HL-60 (cell line): ENCODE data around the gene EPHB2.

ENCODE experiments used
- DNase-seq, 2 experiments: peaks; one replicate each; pipeline ENCODE4 v3.0.0-alpha.2; 2010 to 2020; ENCODE audit warnings: low read depth in 1 of 2, low spot score in 1 of 2
- H3K27ac ChIP-seq: fragments of 250-450 bp; sonication (Bioruptor Pico); replicated peaks from 2 replicates; pipeline ENCODE4 v1.5.1; 2020; ENCODE audit warnings: mild to moderate bottlenecking, moderate library complexity
- H3K27me3 ChIP-seq: fragments of 250-450 bp; sonication (Bioruptor Pico); 2 replicates; pipeline ENCODE4 v1.5.1; 2021; ENCODE audit warnings: mild to moderate bottlenecking, moderate library complexity; ENCODE audit not compliant: insufficient read depth, poor library complexity, severe bottlenecking
- H3K4me3 ChIP-seq: replicated peaks from 2 replicates; pipeline ENCODE4 v1.5.1; 2011; ENCODE audit warnings: mild to moderate bottlenecking, control low read depth, low read length; ENCODE audit not compliant: insufficient read depth
- GABPA ChIP-seq: IDR thresholded peaks from 2 replicates; pipeline ENCODE4 v1.6.1; 2012; ENCODE audit warnings: low read depth
- POLR2AphosphoS5 ChIP-seq: IDR thresholded peaks from 2 replicates; pipeline ENCODE4 v1.6.1; 2012; ENCODE audit warnings: low read depth
- REST ChIP-seq: IDR thresholded peaks from 2 replicates; pipeline ENCODE4 v1.6.1; 2012; ENCODE audit warnings: low read depth; ENCODE audit not compliant: insufficient replicate concordance
- SPI1 ChIP-seq: IDR thresholded peaks from 2 replicates; pipeline ENCODE4 v1.6.1; 2012; ENCODE audit warnings: low read depth, mild to moderate bottlenecking, borderline replicate concordance
- TF ChIP-seq, protein P1 (sequence below): IDR thresholded peaks from one replicate; pipeline ENCODE4 v1.5.1; 2011; ENCODE audit warnings: low read length, control low read depth, inconsistent platforms; ENCODE audit not compliant: insufficient read depth

EPHB2 gene

GRCh38 chr1:22915231-22915630 is 204.6 kb downstream of the EPHB2 start:
- DNase-seq = no peak
- TF ChIP-seq GABPA = no peak
- no peak for TF ChIP-seq REST
- TF ChIP-seq, protein P1, sequence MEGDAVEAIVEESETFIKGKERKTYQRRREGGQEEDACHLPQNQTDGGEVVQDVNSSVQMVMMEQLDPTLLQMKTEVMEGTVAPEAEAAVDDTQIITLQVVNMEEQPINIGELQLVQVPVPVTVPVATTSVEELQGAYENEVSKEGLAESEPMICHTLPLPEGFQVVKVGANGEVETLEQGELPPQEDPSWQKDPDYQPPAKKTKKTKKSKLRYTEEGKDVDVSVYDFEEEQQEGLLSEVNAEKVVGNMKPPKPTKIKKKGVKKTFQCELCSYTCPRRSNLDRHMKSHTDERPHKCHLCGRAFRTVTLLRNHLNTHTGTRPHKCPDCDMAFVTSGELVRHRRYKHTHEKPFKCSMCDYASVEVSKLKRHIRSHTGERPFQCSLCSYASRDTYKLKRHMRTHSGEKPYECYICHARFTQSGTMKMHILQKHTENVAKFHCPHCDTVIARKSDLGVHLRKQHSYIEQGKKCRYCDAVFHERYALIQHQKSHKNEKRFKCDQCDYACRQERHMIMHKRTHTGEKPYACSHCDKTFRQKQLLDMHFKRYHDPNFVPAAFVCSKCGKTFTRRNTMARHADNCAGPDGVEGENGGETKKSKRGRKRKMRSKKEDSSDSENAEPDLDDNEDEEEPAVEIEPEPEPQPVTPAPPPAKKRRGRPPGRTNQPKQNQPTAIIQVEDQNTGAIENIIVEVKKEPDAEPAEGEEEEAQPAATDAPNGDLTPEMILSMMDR = no peak
- H3K27me3 ChIP-seq = no peaks in the 10 kb centered on the region

DNA sequence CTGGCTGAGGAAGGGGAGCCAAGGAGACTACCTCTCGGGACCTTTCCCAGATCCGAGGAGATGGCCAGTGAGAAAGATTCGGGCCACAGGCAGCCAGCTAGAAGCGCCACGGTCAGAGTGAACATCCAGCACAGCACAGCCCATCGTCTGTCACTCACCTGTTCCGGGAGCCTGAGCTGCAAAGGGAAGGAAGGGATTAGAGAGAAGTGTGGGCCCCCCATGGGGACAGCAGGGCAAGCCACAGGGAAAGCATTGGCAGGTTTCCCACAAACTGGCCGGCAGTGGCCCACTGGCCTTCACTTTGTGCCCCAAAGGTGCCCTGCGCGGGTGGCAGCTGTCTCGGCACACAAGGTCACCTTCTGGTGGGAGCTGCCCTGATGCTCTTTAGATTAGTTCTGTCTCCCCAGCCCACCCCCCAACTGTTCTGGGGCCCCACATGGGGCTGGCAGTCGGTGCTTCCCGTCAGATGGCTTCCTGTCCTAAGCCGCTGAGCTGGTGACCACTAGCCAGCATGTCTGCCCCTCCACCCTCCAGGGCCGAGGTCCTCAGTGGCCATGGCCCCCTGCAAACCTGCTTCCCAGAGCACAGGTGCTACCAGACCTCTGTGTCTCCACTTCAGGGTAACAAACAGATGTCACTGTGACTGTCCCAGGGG is 205.3 kb downstream of the EPHB2 start:
- H3K4me3 ChIP-seq = no peak overlapping the region
- no peak for DNase-seq
- TF ChIP-seq REST = no peak
- no peak for TF ChIP-seq POLR2AphosphoS5
- TF ChIP-seq, protein P1 = no peak
- TF ChIP-seq GABPA = no peak
- no peak for TF ChIP-seq SPI1
- H3K27me3 ChIP-seq = no peaks in the 10 kb centered on the region
- no peak overlapping the region for H3K27ac ChIP-seq

More at GRCh38 chr1:22915231-22915630, 204.6 kb downstream of the EPHB2 start:
- Histone ChIP-seq H3K27ac (no peak overlapping the region), H3K4me3 (no peak overlapping the region)

DNA sequence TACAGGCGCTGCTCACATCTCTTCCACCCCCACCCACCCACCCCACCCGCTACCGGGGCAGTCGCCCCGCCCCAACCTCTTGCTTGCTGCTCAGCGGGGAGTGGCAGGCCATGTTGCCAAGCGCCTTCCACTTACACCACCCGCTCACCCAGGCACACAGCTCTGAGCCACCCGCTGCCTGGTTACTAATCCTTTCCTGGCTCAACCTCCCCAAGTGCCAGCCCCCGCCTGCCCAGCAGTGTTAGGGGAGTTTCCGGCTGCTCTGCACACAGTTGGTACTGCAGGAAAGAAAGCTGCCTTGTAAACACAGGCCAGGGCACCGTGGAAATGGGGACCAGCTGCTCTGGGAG is 205.8 kb downstream of the EPHB2 start:
- Histone ChIP-seq H3K27me3 (no peaks in the 10 kb centered on the region), H3K4me3 (no peak overlapping the region), H3K27ac (no peak overlapping the region)
- TF ChIP-seq SPI1 (no peak), GABPA (no peak), POLR2AphosphoS5 (no peak), REST (no peak)
- TF ChIP-seq, protein P1 = no peak
- no peak for DNase-seq
